Keratinocyte (primary cell): ENCODE data around the gene PLEKHH2.

Source experiments
- CTCF ChIP-seq, 3 experiments: IDR thresholded peaks in 1 of 3; conservative IDR thresholded peaks in 1 of 3; optimal IDR thresholded peaks in 1 of 3; 2 replicates in 2 of 3; 3 replicates in 1 of 3; pipeline versions ENCODE3 to v1.5.1; 2011; ENCODE audit warnings: low read length in 3 of 3, mild to moderate bottlenecking in 3 of 3, moderate library complexity in 2 of 3, control low read depth in 1 of 3, inconsistent platforms in 1 of 3; ENCODE audit not compliant: insufficient read depth in 2 of 3; ENCODE audit errors: extremely low read depth in 1 of 3
- EZH2 ChIP-seq: IDR thresholded peaks from one replicate; pipeline ENCODE4 v1.6.1; 2012; ENCODE audit warnings: inconsistent platforms, mild to moderate bottlenecking, low read length, moderate library complexity

GRCh38 chr2:43752302-43752701 lies 115.2 kb downstream of the PLEKHH2 start:
- no peak for TF ChIP-seq CTCF (optimal IDR thresholded peaks at IDR 0.05 in 1 of 3, IDR thresholded peaks at IDR 0.05 in 1 of 3, conservative IDR thresholded peaks at IDR 0.05 in 1 of 3; ENCODE audit: extremely low read depth in 1 of 3, insufficient read depth in 2 of 3, low read length in 3 of 3)
- no peak for TF ChIP-seq EZH2
